Heart right ventricle (tissue), 16 donors: Measurements from ENCODE around the gene IVD. TPM values are rescaled to one million over a fixed set of nuclear protein-coding genes. Genes with fewer than 3 reads are reported as not detected.

ENCODE experiments used
- ATAC-seq, 8 donors: fragments of 200-7000 bp; cut with Tn5 transposase; one replicate each; pipeline ENCODE4 v1.9.1; 2020; ENCODE audit warnings: mild to moderate bottlenecking in 8 of 8, moderate library complexity in 8 of 8, moderate number of reproducible peaks in 1 of 8
- DNase-seq, 2 donors: peaks; one replicate each; pipeline ENCODE4 v3.0.0-alpha.2; 2020
- H3K27ac ChIP-seq, 10 donors: fragments of 200-600 bp; sonication (generic) in 2 of 10; one replicate each; pipeline versions ENCODE4 v1.5.0 to v1.8.0; 2020 to 2022; ENCODE audit warnings: mild to moderate bottlenecking in 3 of 10
- H3K27me3 ChIP-seq, 7 donors: fragments of 200-600 bp; one replicate each; pipeline ENCODE4 v1.8.0; 2021 to 2022; ENCODE audit warnings: mild to moderate bottlenecking in 2 of 7
- H3K36me3 ChIP-seq, 9 donors: fragments of 200-600 bp; sonication (generic) in 1 of 9; one replicate each; pipeline versions ENCODE4 v1.5.0 to v1.8.0; 2020 to 2022; ENCODE audit warnings: mild to moderate bottlenecking in 2 of 9
- H3K4me1 ChIP-seq, 9 donors: fragments of 200-600 bp; sonication (generic) in 1 of 9; one replicate each; pipeline versions ENCODE4 v1.5.0 to v1.8.0; 2020 to 2022; ENCODE audit warnings: mild to moderate bottlenecking in 4 of 9
- H3K4me3 ChIP-seq, 10 donors: fragments of 200-600 bp; sonication (generic) in 2 of 10; one replicate each; pipeline versions ENCODE4 v1.5.0 to v1.8.0; 2020 to 2022; ENCODE audit warnings: mild to moderate bottlenecking in 7 of 10, moderate library complexity in 2 of 10
- H3K9me3 ChIP-seq, 11 donors: fragments of 200-600 bp in 10 of 11; sonication (generic) in 2 of 11; one replicate each; pipeline versions ENCODE4 v1.5.0 to v1.8.0; 2013 to 2022; ENCODE audit warnings: mild to moderate bottlenecking in 2 of 11, control low read depth in 1 of 11, moderate library complexity in 1 of 11
- CTCF ChIP-seq, 9 donors: fragments of 200-600 bp; sonication (generic) in 2 of 9; IDR thresholded peaks; one replicate each; pipeline versions ENCODE4 v1.5.0 to v1.8.0; 2021 to 2022; ENCODE audit warnings: antibody characterized with exemption in 9 of 9, mild to moderate bottlenecking in 5 of 9, moderate library complexity in 1 of 9
- WGBS, 2 donors: extraction: QIAGEN DNeasy Blood & Tissue Kit; methylation state at CpG; one replicate each; pipeline ENCODE4 v1.1.7; 2013; ENCODE audit warnings: inconsistent platforms in 1 of 2; 5-methylcytosine and 5-hydroxymethylcytosine counted together
- intact Hi-C, 10 donors: fragments of 100-400 bp; cut with DNase I; formaldehyde crosslinking; loops; one replicate each; pipeline versions ENCODE4 v1.11.1 to v1.14.2; 2022
- polyA plus RNA-seq, 2 donors: library from polyadenylated mRNA; stranded (reverse); fragments of 200-250 nt; gene quantifications; one replicate each; pipeline ENCODE4 v1.2.3, GENCODE V29; 2013
- total RNA-seq, 10 donors: library from RNA; stranded (reverse); fragmentation: NEBNext Ultra II Directional in 3 of 10; extraction: Animal tissue kit (Norgen Biotek cat#: 25700) in 3 of 10; gene quantifications; one replicate each; pipeline versions ENCODE4 v1.2.1 to v1.2.4, GENCODE V29; 2021 to 2023
- donor health status: Arrhythmogenic right ventricular cardiomyopathy.
- donor health status: ischemic (EF 13 %, LVEDD 7.1; RV severe dilation, severe dysfunction).
- donor health status: healthy with polysubstance abuse.
- donor health status: DM: no; HTN: yes; CAD: no.
- donor health status: DM: no; HTN: no; CAD: no.
- donor health status: ischemic (EF 25% LVEDD 6.9; RV normal size, moderate dysfunction).
- donor health status: ischemic (EF 25% LVEDD 5.7; RV mildly dilated, moderate dysfunction).
- donor health status: healthy.
- donor health status: DM: yes; HTN: yes; CAD: no.
- donor health status: Ischemic cardiomyopathy.
- donor health status: ischemic (EF 35%, LVEDD 5.7; RV mildly dilated, moderate dysfunction).
- donor health status: nonischemic (EF 11% LVEDD 7.7; RV severe dilation, severe dysfunction).
- donor health status: DM: yes; HTN: yes; CAD: no.
- donor health status: PGD.
- donor health status: ischemic (EF 29% LVEDD 5.4; RV normal size, mild dysfunction).
- donor health status: nonischemic (EF 23%, LVEDD 6.1; RV moderate dilation, normal function).

Gene IVD
- total and polyA plus RNA-seq, 12 donors, result 42.2 to 143 (median 103) TPM

- DNase-seq (no peak), ATAC-seq (no peak)
- H3K36me3 ChIP-seq, result no peaks in the 10 kb centered on the region
- H3K4me1 ChIP-seq, result peaks cover 3 to 38% (median 27%) of the 10 kb centered on the region in 9 donors
- no peaks in the 10 kb centered on the region for H3K9me3 ChIP-seq
- H3K27ac ChIP-seq, result peak overlapping the region in 8 of 10 donors; percentile 75 to 91 (median 86)
- H3K27me3 ChIP-seq, result no peaks in the 10 kb centered on the region
- H3K4me3 ChIP-seq, result no peak overlapping the region
- intact Hi-C loops, result loop anchor here in 6 of 10 donors (2.0 to 10.0 kb wide), 6 partner anchors 25 to 146 kb away; partner anchors contain the start of genes CCDC9B (in 1 of the 6), INAFM2 (in 1 of the 6) and IVD (in 1 of the 6)
- no peak for TF ChIP-seq CTCF (IDR thresholded peaks at IDR 0.05)
- 56 to 74% methylated on average over 11 of the region's 11 CpGs for WGBS, 2 donors
These were observed 39.8 kb upstream of the IVD start for GRCh38 chr15:40365624-40366456.

- H3K4me1 ChIP-seq, result peaks cover 3 to 38% (median 27%) of the 10 kb centered on the region in 9 donors
- no peaks in the 10 kb centered on the region for H3K27me3 ChIP-seq
- DNase-seq (peak; percentile 86 to 88), ATAC-seq (peak; percentile 56 to 94 (median 88))
- 54 to 67% methylated on average over 14 of the region's 14 CpGs for WGBS, 2 donors
- intact Hi-C loops, result loop anchor here in 6 of 10 donors (2.0 to 10.0 kb wide), 6 partner anchors 26 to 146 kb away; partner anchors contain the start of genes CCDC9B (in 1 of the 6), INAFM2 (in 1 of the 6) and IVD (in 1 of the 6)
- H3K4me3 ChIP-seq, result peak overlapping the region in 2 of 10 donors; percentile 52 to 57
- H3K9me3 ChIP-seq, result no peaks in the 10 kb centered on the region
- peak overlapping the region; percentile 60 to 91 (median 85) for H3K27ac ChIP-seq
- TF ChIP-seq CTCF (IDR thresholded peaks at IDR 0.05), result no peak
- H3K36me3 ChIP-seq, result no peaks in the 10 kb centered on the region
These were observed 38.9 kb upstream of the IVD start for GRCh38 chr15:40366457-40367370.

- peak overlapping the region; percentile 60 to 91 (median 85) for H3K27ac ChIP-seq
- H3K9me3 ChIP-seq, result no peaks in the 10 kb centered on the region
- peaks cover 3 to 38% (median 27%) of the 10 kb centered on the region in 9 donors for H3K4me1 ChIP-seq
- no peak for DNase-seq
- no peak for TF ChIP-seq CTCF (IDR thresholded peaks at IDR 0.05)
- no peaks in the 10 kb centered on the region for H3K27me3 ChIP-seq
- ATAC-seq, result peak in 3 of 8 donors; percentile 1 to 3 (median 2)
- H3K4me3 ChIP-seq, result peak overlapping the region in 8 of 10 donors; percentile 12 to 57 (median 40)
- 77 to 78% methylated on average over 5 of the region's 5 CpGs for WGBS, 2 donors
- no peaks in the 10 kb centered on the region for H3K36me3 ChIP-seq
- intact Hi-C loops, result loop anchor here in 6 of 10 donors (2.0 to 10.0 kb wide), 6 partner anchors 27 to 145 kb away; partner anchors contain the start of genes CCDC9B (in 1 of the 6), INAFM2 (in 1 of the 6) and IVD (in 1 of the 6)
These were observed 38.3 kb upstream of the IVD start for GRCh38 chr15:40367371-40367685.
